ENCODE results near the gene NEUROG1. TPM values are rescaled to one million over a fixed set of nuclear protein-coding genes. Genes with fewer than 3 reads are reported as not detected.

NEUROG1 gene
- total RNA-seq, 1 donor from 2014 or later, result 222 TPM

- peaks cover 20% of the 10 kb centered on the region for H3K36me3 Mint-ChIP-seq (ENCODE audit: unreplicated experiment)
- no peak overlapping the region for H3K4me3 Mint-ChIP-seq (ENCODE audit: unreplicated experiment)
- no peaks in the 10 kb centered on the region for H3K27me3 Mint-ChIP-seq (ENCODE audit: unreplicated experiment)
- TF ChIP-seq CTCF (IDR thresholded peaks at IDR 0.05; ENCODE audit: partially characterized antibody, unreplicated experiment), result no peak
- peaks cover 7% of the 10 kb centered on the region for H3K9me3 Mint-ChIP-seq (ENCODE audit: unreplicated experiment)
- DNase-seq, result no peak
- no peak overlapping the region for H3K27ac Mint-ChIP-seq (ENCODE audit: unreplicated experiment)
- H3K4me1 Mint-ChIP-seq (ENCODE audit: low read depth, unreplicated experiment), result no peaks in the 10 kb centered on the region
These were observed 13.8 kb downstream of the NEUROG1 start for GRCh38 chr5:135521964-135522363.

GRCh38 chr5:135517631-135518030 lies 18.1 kb downstream of the NEUROG1 start:
- peaks cover 2% of the 10 kb centered on the region for H3K9me3 Mint-ChIP-seq (ENCODE audit: unreplicated experiment)
- H3K27me3 Mint-ChIP-seq (ENCODE audit: unreplicated experiment), result no peaks in the 10 kb centered on the region

DNA sequence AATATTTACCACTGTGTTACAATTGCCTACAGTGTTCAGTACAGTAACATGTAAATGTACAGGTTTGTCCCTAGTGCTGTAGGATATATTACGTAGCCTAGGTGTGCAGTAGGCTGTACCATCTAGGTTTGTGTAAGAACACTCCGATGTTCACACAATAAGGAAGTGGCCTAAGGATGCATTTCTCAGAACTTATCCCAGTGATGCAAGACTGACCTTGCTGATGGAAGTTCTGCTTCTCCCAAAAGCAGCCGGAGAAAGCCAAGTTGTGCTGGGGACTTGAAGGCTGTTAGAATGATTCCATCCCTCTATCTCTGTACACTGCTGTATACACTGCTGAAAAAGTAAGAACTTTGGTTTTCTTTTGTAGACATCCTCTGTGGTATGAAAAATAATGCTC lies 21.6 kb downstream of the NEUROG1 start:
- Mint-ChIP-seq H3K4me3 (ENCODE audit: unreplicated experiment) (no peak overlapping the region), H3K27ac (ENCODE audit: unreplicated experiment) (no peak overlapping the region), H3K27me3 (ENCODE audit: unreplicated experiment) (no peaks in the 10 kb centered on the region), H3K4me1 (ENCODE audit: low read depth, unreplicated experiment) (peaks cover 13% of the 10 kb centered on the region), H3K36me3 (ENCODE audit: unreplicated experiment) (peaks cover 10% of the 10 kb centered on the region), H3K9me3 (ENCODE audit: unreplicated experiment) (peaks cover 5% of the 10 kb centered on the region)
- no peak for DNase-seq
- no peak for TF ChIP-seq CTCF (IDR thresholded peaks at IDR 0.05; ENCODE audit: partially characterized antibody, unreplicated experiment)

More at GRCh38 chr5:135517631-135518030, 18.1 kb downstream of the NEUROG1 start:
- peaks cover 5% of the 10 kb centered on the region for H3K36me3 Mint-ChIP-seq (ENCODE audit: unreplicated experiment)
- TF ChIP-seq CTCF (IDR thresholded peaks at IDR 0.05; ENCODE audit: partially characterized antibody, unreplicated experiment), result no peak
- no peak for DNase-seq
- H3K27ac Mint-ChIP-seq (ENCODE audit: unreplicated experiment), result no peak overlapping the region
- no peak overlapping the region for H3K4me3 Mint-ChIP-seq (ENCODE audit: unreplicated experiment)
- H3K4me1 Mint-ChIP-seq (ENCODE audit: low read depth, unreplicated experiment), result no peaks in the 10 kb centered on the region

DNA sequence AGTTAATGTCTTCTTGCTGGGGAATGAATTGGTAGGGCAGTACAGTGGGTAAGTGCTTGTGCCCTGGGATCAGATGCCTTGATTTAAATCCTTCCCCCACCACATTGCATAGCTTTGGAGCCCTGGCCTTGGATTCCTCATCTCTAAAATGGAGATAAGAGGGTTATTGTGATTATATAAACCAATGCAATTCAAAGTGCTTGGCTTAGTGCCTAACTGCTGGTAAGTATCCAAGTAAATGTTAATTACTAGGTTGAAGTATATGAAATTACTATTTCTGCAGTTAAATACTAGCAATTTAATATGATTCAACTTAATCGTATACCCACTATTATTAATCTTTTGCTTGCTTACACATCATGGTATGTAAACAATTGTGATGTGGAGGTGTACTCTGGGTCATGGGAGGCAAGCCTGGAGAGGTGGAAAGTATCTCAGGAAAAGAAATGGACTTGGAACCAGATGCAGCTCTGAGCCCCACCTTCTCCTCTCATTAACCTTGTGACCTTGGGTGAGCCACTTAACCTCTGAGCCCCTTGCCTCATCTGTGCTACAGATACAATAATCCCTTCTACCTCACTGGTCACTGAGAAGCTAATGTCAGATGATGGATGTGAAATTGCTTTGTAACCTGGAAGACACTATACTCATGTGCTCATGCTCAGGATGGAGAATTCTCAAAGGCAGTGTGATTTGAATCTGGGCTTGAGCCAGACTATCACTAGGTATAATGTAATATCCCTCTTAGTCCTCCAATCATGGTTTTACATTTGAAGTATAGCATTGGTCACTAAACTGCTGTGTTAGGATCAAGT lies 23.8 kb downstream of the NEUROG1 start:
- TF ChIP-seq CTCF (IDR thresholded peaks at IDR 0.05; ENCODE audit: partially characterized antibody, unreplicated experiment), result no peak
- no peaks in the 10 kb centered on the region for H3K27me3 Mint-ChIP-seq (ENCODE audit: unreplicated experiment)
- peaks cover 5% of the 10 kb centered on the region for H3K36me3 Mint-ChIP-seq (ENCODE audit: unreplicated experiment)
- H3K9me3 Mint-ChIP-seq (ENCODE audit: unreplicated experiment), result peaks cover 7% of the 10 kb centered on the region
- peaks cover 22% of the 10 kb centered on the region for H3K4me1 Mint-ChIP-seq (ENCODE audit: low read depth, unreplicated experiment)
- H3K27ac Mint-ChIP-seq (ENCODE audit: unreplicated experiment), result peak overlapping the region; percentile 88
- H3K4me3 Mint-ChIP-seq (ENCODE audit: unreplicated experiment), result no peak overlapping the region
- DNase-seq, result no peak

GRCh38 chr5:135509995-135510394 lies 25.8 kb downstream of the NEUROG1 start:
- no peak for DNase-seq
- Mint-ChIP-seq H3K27ac (ENCODE audit: unreplicated experiment) (no peak overlapping the region), H3K9me3 (ENCODE audit: unreplicated experiment) (peaks cover 5% of the 10 kb centered on the region), H3K4me3 (ENCODE audit: unreplicated experiment) (no peak overlapping the region), H3K4me1 (ENCODE audit: low read depth, unreplicated experiment) (peaks cover 22% of the 10 kb centered on the region), H3K36me3 (ENCODE audit: unreplicated experiment) (peaks cover 5% of the 10 kb centered on the region), H3K27me3 (ENCODE audit: unreplicated experiment) (peaks cover 2% of the 10 kb centered on the region)
- no peak for TF ChIP-seq CTCF (IDR thresholded peaks at IDR 0.05; ENCODE audit: partially characterized antibody, unreplicated experiment)
